HG03280 (cell line): ENCODE measurements around the gene DEFB108B.
"Not testable (repeated sequence)": the region's sequence is repeated elsewhere in the genome, so short reads cannot be mapped to it uniquely, and the experiment has no call there.

Experiments used
- ATAC-seq: cut with Tn5 transposase; IDR thresholded peaks from one replicate; pipeline ENCODE4 v1.9.1; 2021; ENCODE audit warnings: mild to moderate bottlenecking, moderate library complexity; ENCODE audit not compliant: unreplicated experiment

The DEFB108B gene, protein sequence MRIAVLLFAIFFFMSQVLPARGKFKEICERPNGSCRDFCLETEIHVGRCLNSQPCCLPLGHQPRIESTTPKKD

DNA sequence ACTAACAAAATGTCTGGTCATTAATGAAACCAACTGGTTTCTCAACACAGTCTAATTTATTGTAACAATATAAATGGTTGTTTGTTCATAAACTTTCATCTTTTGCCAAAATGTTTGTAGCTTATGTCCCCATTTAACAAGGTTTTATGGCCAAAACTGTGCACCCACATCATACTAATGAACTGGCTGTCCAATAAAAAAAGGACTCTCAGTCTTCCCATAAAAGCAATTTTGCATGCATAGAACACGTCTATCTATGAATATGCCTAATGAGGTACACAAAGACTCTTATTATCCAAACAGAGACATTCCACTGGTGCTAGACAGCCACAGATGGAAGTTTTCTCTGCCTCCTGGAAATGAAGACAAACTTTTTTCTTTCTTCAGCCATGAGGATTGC lies at the start of gene DEFB108B:
TSS of gene DEFB108B (plus strand) at position 390 of the 400 bp plus-strand sequence. CDS start at position 390, 0 bp downstream.
- ATAC-seq: not testable (repeated sequence)

DNA sequence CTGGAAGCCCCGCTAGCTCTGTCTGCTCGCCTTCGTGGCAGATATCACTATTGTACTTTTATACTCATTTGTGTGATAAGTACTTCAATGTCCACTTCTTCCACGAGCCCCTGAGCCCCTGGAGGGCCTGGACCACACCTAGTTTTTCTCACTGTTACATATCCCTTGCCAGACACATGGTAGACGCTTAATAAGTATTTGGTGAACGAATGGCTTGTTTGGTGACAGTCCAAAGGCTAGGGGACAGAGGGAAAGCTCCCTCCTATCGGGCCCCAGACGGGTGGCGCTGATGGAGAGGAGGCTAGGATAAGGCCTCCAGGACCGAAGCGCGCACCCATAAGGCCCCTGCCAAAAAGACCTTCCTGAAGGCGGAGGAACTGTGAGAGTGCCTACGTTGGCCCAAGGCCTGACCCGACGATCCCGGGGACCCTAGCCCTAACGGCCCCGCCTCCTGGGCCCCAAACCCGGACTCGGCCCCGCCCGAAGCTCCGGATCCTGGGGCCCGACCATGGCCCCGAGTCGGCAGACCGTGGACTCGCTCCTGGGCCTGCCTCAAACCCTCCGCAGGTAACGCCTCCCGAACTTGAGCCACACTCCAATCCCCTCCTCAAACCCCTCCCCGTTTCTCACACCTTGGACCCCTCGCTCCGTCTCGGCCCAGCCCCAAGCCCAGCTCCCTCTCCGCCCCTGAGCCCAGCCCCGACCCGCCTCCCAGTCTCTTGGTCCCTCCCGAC lies 46.7 kb upstream of the DEFB108B start:
- peak; percentile 40 for ATAC-seq

DNA sequence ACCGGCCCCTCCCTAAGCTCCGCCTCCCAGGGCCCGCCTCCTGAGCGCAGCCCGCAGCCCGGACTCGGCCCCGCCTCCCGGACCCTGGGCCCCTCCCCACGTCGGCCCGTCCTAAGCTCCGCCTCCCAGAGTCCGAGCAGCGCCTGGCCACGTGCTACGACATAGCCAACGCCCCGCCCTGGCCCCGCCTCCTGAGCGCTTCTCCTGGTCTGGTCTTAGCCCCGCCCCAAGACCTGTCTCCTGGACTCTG lies 46.2 kb upstream of the DEFB108B start:
- peak; percentile 99 for ATAC-seq

DNA sequence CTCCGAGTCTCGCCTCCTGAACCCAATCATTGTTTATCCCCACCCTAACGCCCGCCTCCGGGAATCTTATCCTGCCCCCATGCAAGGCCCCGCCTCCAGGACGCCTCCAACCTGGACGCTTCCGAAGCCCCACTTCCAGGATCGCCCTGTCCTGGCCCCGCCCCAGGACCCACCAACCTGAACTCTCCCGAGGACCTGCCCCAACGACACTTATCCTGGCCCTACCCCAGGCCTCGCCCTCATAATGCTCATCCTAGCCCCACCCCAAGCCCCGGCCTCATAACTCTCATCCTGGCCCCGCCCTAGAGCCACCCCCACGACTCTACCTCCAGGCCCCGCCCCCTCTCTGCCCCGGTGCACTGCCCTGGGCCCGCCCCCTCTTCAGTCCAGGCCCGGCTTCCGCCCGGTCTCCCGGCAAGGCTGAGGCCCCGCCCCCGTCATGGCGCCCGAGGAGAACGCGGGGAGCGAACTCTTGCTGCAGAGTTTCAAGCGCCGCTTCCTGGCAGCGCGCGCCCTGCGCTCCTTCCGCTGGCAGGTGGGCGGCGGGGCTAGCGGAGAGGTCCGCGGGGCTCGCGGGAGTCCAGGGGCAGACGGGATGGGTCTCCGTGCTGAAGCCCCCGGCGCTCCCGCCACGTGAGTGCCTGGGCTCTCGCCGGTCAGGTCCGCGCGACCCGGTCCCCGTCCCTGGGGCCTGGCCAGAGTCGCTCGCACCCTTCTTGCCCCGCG lies 45.7 kb upstream of the DEFB108B start:
- peak; percentile 80 for ATAC-seq

DNA sequence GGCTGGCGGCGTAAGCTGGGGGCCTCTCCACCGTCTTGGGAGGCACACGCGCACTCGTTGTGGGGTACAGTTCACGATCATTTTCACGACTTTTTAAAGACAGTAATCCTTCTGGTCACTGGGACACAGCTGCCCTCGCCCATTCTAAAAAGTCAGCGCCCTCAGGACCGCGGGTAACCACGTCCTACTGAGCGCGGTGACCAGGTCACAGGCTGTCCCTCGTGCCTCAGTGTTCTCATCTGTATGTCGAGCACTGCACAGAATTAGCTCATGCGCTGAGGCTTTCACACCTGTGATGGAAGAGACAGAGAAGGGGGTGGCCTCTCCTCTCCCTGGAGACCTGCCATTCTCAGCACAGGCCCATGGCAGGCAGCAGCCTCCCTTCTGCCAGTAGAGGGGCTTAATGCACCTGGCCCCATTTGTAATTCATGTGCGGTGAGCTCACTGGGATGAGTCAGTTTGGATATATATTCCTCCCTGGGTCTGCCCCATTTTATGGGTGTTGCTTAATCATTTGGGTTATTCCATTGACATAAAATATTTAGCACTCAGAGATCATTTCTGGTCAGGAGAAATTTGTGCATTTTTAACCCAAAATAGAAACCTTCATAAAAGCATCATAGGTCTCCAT lies 45.1 kb upstream of the DEFB108B start:
- not testable (repeated sequence) for ATAC-seq

DNA sequence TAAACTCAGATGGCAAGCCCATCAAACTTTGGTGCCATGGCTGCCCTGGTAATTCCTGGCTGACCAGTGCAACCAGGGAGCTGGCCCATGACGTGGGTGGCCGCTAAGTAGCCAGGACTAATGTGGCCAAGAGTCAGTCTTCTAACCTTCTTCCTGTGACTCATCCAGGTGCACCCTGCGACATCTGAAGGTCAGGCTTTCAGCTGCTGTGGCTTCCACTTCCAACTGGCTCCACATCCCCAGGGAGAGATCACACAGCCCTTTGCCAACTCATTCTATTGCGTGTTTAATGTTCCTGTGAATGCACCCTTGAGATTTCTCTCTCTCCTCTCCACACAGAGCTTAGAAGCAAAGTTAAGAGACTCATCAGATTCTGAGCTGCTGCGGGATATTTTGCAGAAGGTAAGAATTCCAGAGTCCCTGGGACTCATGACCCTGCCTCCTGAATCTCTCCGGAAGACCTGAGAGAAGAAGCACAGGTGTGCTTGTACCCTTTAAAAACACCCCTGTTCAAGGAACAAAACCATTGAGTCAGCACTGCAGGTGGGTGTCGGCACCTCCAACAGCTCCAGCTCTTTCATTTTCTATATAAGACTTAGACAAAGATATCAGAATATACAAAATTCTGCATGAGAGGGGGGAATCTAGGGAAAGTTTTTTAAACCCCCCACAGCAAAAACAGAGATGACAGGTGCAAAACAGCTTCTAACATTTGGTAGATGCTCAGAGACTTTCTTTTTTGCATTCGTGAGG lies 43.4 kb upstream of the DEFB108B start:
- not testable (repeated sequence) for ATAC-seq

DNA sequence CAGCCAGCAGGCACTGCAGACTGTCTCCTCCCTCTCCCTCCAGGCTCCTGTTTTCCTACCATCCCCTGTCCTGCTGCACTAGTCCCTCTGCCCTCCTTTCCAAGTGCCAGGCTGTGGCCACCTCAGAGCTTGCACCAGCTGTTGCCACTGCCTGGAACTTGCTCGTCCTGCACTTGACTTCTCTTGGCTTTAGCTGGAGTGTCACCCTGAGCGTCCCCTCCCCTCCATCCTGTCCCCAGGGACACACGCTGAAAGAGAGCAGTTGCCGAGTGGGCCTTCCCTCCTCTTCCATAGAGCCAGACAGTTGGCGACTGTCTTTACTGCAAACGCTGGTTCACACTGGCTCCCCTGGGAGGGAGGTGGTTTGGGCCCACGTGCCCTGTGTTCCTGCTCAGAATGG lies 41.9 kb upstream of the DEFB108B start:
- not testable (repeated sequence) for ATAC-seq

DNA sequence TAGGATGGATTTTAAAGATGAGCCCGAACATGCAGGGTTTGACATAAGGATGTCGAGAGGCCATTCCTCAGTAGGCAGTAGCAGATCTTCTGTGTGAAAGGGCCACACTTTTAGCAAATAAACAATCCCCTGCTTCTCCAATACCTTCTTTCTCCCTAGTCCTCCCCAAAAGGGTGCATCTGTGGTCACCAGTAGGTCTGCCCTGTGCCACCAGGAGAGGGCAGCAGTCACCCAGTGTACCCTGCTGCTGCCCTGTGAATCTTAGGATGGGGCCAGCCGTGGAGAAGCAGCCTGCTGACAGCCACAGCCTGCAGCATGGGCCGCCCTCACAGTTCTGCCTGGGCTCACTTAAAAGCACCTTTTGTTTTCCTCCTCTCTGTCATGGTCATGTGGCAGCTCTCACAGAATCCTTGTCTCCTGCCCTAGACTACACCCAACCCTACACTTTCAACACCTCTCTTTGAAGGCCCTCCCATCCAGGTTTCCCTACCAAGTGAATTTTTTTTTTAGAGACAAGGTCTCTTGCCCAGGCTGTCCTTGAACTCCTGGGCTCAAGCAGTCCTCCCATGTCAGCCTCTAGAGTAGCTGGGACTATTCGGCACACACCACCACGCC lies 40.3 kb upstream of the DEFB108B start:
- not testable (repeated sequence) for ATAC-seq

DNA sequence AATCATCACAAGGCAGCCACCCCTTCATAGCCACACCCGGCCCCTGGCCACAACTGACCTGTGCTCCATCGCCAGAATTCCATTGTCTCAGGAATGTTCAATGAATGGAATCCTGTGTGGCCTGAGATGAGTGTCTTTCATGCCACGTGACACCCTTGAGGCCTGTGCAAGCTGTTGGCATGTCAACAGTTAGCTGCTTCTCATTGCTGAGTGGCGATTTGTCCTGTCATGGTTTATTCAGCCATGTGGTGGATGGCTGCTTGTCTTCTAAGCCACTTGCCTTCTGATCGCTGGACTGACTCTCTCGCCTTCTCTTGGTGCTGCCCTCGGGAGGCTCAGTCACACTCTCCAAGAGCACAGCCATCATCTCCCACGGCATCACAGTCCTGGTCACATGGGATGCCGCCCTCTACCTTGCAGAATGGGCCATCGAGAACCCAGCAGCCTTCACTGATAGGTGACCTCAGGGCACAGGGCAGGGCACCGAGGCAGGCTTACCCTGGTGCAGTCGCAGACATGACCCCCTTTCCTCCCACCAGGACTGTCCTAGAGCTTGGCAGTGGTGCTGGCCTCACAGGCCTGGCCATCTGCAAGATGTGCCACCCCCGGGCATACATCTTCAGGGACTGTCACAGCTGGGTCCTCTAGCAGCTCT lies 38.5 kb upstream of the DEFB108B start:
- ATAC-seq: not testable (repeated sequence)

DNA sequence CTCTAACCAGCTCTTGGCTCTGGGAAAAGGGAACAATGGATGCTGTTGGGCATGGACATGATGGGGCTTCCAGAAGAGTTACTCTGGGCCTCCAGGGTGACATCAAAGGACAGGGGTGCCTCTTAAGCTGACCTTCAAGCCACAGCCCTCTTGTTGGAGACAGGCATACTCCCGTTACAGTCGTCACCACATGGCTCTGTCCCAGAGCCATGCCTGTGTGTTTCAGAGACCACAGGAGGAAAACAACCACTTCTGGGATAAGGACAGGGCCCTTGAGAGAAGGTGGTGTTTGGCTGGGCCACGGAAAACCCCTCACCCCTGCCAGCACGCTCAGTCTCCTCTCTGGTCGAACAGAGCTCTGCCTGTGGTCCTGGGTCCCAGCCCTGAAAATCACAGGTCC lies 37.8 kb upstream of the DEFB108B start:
- not testable (repeated sequence) for ATAC-seq

DNA sequence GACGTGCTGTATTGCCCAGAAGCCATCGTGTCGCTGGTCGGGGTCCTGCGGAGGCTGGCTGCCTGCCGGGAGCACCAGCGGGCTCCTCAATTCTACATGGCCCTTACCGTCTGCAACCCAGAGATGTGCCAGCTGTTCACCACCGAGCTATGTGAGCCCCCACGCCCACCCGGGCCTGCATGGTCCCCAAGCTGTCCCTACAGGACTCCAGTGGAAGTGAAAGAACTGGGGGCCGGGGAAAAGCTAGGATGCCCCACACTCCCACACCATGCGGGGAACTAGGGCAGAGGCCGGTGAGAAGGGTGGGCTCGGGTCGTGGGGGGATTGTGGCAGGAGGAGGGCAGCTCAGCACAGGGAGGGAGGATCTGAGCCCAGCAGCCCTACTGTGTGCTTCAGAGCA lies 37.0 kb upstream of the DEFB108B start:
- not testable (repeated sequence) for ATAC-seq

DNA sequence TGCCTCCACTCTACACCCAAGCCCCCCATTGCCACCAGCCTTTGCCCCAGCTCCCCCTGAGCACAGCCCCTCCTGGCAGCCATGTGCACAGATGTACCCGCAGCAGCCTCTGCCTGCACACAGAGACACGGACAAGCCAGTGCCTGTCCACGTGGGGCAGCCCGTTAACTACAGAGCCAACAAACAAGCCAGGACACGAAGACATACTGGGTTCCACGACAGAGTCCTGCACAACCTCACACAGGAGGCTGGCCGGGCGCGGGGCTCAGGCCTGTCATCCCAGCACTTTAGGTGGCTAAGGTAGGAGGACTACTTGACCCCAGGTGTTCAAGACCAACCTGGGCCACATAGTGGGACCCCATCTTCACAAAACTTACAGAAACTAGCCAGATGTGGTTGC lies 36.2 kb upstream of the DEFB108B start:
- ATAC-seq: not testable (repeated sequence)

DNA sequence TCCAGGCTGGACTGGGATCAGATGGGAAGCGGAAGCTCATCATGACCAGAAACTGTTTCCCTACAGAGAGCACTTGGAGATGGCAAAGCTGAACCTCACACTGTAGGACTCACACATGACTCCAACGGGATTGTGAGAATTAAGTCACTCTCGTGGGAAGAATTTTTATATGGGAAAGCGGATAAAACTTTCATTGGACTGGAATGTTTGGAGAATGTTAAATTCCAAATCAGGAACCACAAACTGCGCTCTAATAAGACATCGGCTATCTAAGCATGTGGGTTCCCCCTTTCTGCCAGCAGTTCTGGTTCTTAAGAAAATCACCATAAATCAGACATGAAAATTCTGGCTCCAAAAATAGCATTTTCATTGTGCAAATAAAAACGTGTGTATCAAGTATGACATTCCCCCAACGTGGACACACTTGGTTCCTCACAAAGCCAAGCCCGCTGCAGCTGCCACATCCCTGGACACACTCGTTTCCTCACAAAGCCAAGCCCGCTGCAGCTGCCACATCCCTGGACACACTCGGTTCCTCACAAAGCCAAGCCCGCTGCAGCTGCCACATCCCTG lies 33.4 kb upstream of the DEFB108B start:
- not testable (repeated sequence) for ATAC-seq

DNA sequence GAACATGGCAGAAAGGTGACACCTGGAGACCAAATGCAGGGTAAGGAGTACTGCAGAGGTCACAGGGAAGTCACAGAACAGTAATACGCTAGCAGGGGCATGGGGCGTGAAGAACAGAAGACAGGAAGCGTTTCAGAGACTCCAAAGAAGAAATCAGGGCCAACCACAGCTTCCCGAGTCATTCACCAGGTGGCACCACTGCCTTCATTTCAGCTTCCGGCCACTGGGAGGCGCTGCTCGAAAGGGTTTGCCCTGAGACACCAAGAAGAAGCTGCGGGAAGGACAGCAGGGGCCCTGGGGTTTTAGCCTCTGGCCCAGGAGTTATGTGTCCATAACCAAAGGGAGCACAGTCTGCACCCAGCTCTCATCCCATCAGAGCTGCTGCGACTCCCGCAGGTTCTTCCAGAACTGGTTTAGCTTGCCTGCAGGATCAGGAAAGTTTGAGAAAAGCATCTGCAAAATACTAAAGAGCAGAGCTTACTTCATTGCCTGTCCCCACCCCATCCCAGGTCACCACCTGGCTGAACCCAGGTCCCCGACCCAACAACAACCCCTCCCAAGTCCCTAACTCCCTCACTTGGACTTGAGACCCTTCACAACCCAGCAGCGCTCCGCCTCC lies 32.6 kb upstream of the DEFB108B start:
- not testable (repeated sequence) for ATAC-seq

DNA sequence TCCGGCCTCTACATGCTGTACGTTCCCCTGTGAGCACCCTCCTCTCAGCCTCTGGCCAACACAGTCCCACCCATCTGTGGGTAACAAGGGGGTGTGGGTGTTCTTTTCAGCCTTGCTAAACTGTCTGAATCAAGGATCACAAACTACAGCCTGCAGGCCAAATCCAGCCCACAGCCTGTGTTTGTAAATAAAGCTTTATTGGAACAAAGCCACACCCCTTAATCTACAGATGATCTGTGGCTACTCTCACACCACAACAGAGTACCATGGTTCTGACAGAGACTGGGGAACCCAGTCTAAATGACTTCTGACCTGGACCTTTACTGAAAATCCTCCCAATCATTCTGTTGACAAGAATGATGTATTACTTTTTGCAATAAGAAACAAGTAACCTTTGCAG lies 32.0 kb upstream of the DEFB108B start:
- not testable (repeated sequence) for ATAC-seq

DNA sequence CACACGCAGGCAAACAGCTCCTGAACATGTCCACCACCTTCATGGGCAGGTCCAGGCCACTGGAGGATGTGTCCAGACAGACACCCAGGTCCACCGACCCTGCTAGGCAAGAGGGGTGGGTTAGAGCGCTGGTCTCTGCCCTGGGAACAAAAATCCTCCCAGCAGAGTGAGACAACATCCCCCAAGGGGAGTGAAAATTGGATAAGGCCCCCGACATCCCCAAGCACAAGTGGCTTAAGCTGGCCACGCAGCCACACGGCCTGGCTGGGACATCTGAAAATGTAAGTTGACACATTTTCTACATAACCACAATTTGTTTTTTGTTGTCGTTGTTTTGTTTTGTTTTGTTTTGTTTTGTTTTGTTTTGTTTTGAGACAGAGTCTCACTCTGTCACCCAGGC lies 30.1 kb upstream of the DEFB108B start:
- ATAC-seq: not testable (repeated sequence)

DNA sequence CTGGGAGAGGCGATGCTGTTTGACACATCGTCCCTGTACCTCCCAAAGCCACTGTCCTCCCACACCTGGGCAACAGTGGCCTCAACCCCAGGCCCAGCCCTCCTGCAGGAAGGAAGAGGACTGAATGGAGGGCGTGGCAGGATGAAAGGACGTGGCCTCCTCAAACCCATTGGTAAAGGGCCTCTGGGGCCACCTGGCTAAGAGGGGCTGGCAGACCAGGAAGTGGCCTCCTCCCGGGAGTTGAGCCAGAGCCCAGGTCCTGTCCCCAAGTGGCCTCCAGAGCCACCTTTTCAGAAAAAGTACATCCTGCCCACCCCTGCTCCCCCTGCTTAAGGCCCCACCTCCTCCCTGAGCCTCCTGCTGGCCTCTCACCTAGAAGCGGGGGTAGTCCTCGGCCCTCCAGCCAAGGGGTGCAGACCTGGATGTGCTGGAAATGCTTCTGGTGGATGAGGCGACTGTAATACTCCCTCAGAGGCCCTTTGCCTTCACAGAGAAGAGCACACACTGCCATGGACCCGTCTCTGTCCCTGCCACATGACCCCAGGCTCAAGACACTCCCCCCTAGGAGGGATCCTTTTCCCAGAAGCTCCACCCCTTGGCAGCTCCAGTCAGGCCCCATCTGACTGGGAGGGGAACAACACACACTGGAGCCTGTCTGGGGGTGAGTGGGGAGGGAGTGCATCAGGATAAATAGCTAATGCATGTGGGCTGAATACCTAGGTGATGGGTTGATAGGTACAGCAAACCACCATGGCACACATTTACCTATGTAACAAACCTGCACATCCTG lies 28.6 kb upstream of the DEFB108B start:
- ATAC-seq: not testable (repeated sequence)

DNA sequence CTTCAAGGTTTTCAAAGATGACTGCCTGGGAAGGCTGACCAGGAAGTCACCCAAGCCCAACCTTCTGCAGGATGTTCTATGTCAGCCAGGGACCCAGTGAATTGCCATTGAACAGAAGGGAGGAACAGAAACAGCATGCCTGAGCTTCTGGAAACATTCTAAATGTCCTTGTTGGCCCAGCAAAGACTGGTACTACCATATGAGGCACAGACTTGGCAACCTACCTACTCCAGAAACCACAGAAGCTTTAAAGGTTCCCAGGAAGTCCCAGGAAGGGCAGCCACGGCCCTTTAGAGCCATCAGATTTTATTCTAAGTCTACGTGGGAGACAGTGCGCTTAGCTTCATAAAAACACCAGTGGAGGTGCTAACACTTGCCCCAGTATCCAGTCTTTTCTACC lies 20.5 kb upstream of the DEFB108B start:
- ATAC-seq: not testable (repeated sequence)
